K562 (cell line): Measurements from ENCODE around the gene EPHB2. TPM values are rescaled to one million over a fixed set of nuclear protein-coding genes. Genes with fewer than 3 reads are reported as not detected.

Source experiments
- ATAC-seq: fragments of 200-7000 bp; cut with Tn5 transposase; 3 replicates; pipeline ENCODE4 v1.9.1; 2020; ENCODE audit warnings: moderate library complexity
- BruUV-seq: library from RNA; stranded (reverse); fragments of 400-500 nt; replicated peaks from 2 replicates; lab custom pipeline; 2021; lab: Mats Ljungman, UMichigan
- CTCF ChIA-PET: fragments of 300-600 bp; formaldehyde crosslinking; extraction: SDS; loops from one replicate; lab custom pipeline; 2021; ENCODE audit warnings: low intra/inter-chr PET ratio; lab: Yijun Ruan, JAX
- POLR2A ChIA-PET: fragments of 300-600, 350-650 bp; sonication (Branson Sonifier 250); formaldehyde crosslinking; extraction: SDS; loops from one replicate; lab custom pipeline; 2021; ENCODE audit warnings: antibody characterized with exemption, inconsistent platforms; lab: Yijun Ruan, JAX
- DNase-seq, 4 experiments: peaks; one replicate each; pipeline versions ENCODE4 v3.0.0 to v3.0.0-alpha.2; 2011 to 2018; ENCODE audit warnings: low spot score in 3 of 4, mixed read lengths in 3 of 4; ENCODE audit errors: extremely low read depth in 1 of 4
- FAIRE-seq: peaks from 2 replicates; lab custom pipeline; 2011; peaks lifted over from hg19 to GRCh38; lab: Jason Lieb, UNC
- H2AFZ ChIP-seq: 2 replicates; pipeline ENCODE4 v1.6.0; 2011; ENCODE audit warnings: low read depth, low read length, control low read depth, inconsistent platforms
- H3K27ac ChIP-seq: fragments of 200-600 bp; 3 replicates; pipeline ENCODE4 v1.8.0; 2011; ENCODE audit warnings: low read depth, mild to moderate bottlenecking, control low read depth, inconsistent platforms, low read length, moderate library complexity, mixed read lengths; ENCODE audit errors: extremely low read depth
- H3K27me3 ChIP-seq, 2 experiments: fragments of 300-600 bp in 1 of 2; 2 replicates in 1 of 2; 3 replicates in 1 of 2; pipeline versions ENCODE4 v1.6.0 to v1.8.0; 2011; ENCODE audit warnings: inconsistent platforms in 2 of 2, low read length in 2 of 2, mild to moderate bottlenecking in 1 of 2, mixed read lengths in 1 of 2, moderate library complexity in 1 of 2; ENCODE audit not compliant: control insufficient read depth in 2 of 2, insufficient read depth in 2 of 2
- H3K36me3 ChIP-seq: fragments of 300-600 bp; 3 replicates; pipeline ENCODE4 v1.8.0; 2011; ENCODE audit warnings: mild to moderate bottlenecking, low read length, inconsistent platforms; ENCODE audit not compliant: control insufficient read depth, insufficient read depth
- H3K4me1 ChIP-seq, 2 experiments: fragments of 200-600 bp in 1 of 2; replicated peaks in 1 of 2; 2 replicates in 1 of 2; 3 replicates in 1 of 2; pipeline versions ENCODE4 v1.5.1 to v1.8.0; 2011; ENCODE audit warnings: inconsistent platforms in 2 of 2, low read length in 2 of 2, mild to moderate bottlenecking in 1 of 2, mixed read lengths in 1 of 2, moderate library complexity in 1 of 2; ENCODE audit not compliant: control insufficient read depth in 2 of 2, insufficient read depth in 2 of 2
- H3K4me2 ChIP-seq: 2 replicates; pipeline ENCODE4 v1.6.1; 2011; ENCODE audit warnings: low read length, control low read depth, inconsistent platforms, mixed read lengths; ENCODE audit not compliant: insufficient read depth
- H3K4me3 ChIP-seq: fragments of 200-600 bp; sonication (generic), shearing (Covaris generic); 2 replicates; pipeline ENCODE4 v1.5.1; 2016; ENCODE audit warnings: control low read depth, inconsistent platforms
- H3K79me2 ChIP-seq: fragments of 200-600 bp; 3 replicates; pipeline ENCODE4 v1.8.0; 2011; ENCODE audit warnings: low read length, inconsistent platforms; ENCODE audit not compliant: control insufficient read depth, insufficient read depth
- H3K9ac ChIP-seq, 2 experiments: 2 replicates each; pipeline versions ENCODE4 v1.6.0 to v1.6.1; 2011; ENCODE audit warnings: low read depth in 2 of 2, low read length in 2 of 2, control low read depth in 1 of 2, inconsistent platforms in 1 of 2, mild to moderate bottlenecking in 1 of 2, mixed read lengths in 1 of 2; ENCODE audit not compliant: insufficient read depth in 1 of 2
- H3K9me1 ChIP-seq: one replicate; pipeline ENCODE4 v1.6.0; 2011; ENCODE audit warnings: inconsistent platforms, mild to moderate bottlenecking, low read length, moderate library complexity; ENCODE audit not compliant: control insufficient read depth, insufficient read depth
- H3K9me3 ChIP-seq: replicated peaks from 2 replicates; pipeline ENCODE4 v1.5.1; 2011; ENCODE audit warnings: low read depth, low read length, inconsistent platforms; ENCODE audit not compliant: control insufficient read depth, insufficient read depth
- H4K20me1 ChIP-seq: replicated peaks from 2 replicates; pipeline ENCODE4 v1.6.1; 2011; ENCODE audit warnings: low read length, inconsistent platforms, mixed read lengths; ENCODE audit not compliant: control insufficient read depth, insufficient read depth
- EGR1 ChIP-seq: fragments of 450-650 bp; conservative IDR thresholded peaks from 2 replicates; pipeline ENCODE4 v1.6.1; 2017; ENCODE audit warnings: mild to moderate bottlenecking
- ELF4 ChIP-seq: fragments of 450-650 bp; formaldehyde crosslinking; IDR thresholded peaks from 2 replicates; pipeline ENCODE4 v1.4.0; 2022; ENCODE audit warnings: missing genetic modification characterization
- KLF16 ChIP-seq: IDR thresholded peaks from 2 replicates; pipeline ENCODE4 v1.6.1; 2016; ENCODE audit warnings: antibody characterized with exemption
- LEF1 ChIP-seq: fragments of 450-650 bp; IDR thresholded peaks from 2 replicates; pipeline ENCODE4 v1.6.1; 2016; ENCODE audit warnings: mild to moderate bottlenecking
- POLR2AphosphoS5 ChIP-seq: IDR thresholded peaks from 2 replicates; pipeline ENCODE4 v1.6.1; 2011; ENCODE audit warnings: mild to moderate bottlenecking, low read depth, low read length, moderate library complexity; ENCODE audit not compliant: control insufficient read depth, insufficient read depth
- PURB ChIP-seq: sonication (generic); formaldehyde crosslinking; IDR thresholded peaks from 2 replicates; pipeline ENCODE4 v1.9.0; 2021; ENCODE audit warnings: low read depth, mild to moderate bottlenecking, missing genetic modification reagents
- TAF1 ChIP-seq: IDR thresholded peaks from 2 replicates; pipeline ENCODE4 v1.6.1; 2011; ENCODE audit warnings: mild to moderate bottlenecking, low read length, moderate library complexity; ENCODE audit not compliant: insufficient read depth, control insufficient read depth, severe bottlenecking; ENCODE audit errors: extremely low read depth
- TCF7 ChIP-seq: sonication (generic); IDR thresholded peaks from 2 replicates; pipeline ENCODE4 v1.6.1; 2016; ENCODE audit warnings: antibody characterized with exemption, borderline replicate concordance
- ZC3H8 ChIP-seq: fragments of 450-650 bp; IDR thresholded peaks from 2 replicates; pipeline ENCODE4 v1.6.1; 2017
- ZNF280B ChIP-seq: fragments of 250-450 bp; sonication (Bioruptor Pico); IDR thresholded peaks from 2 replicates; pipeline ENCODE4 v1.5.1; 2021; ENCODE audit warnings: mild to moderate bottlenecking
- ZNF778 ChIP-seq: fragments of 450-650 bp; formaldehyde crosslinking; IDR thresholded peaks from 2 replicates; pipeline ENCODE4 v1.4.0; 2020; ENCODE audit warnings: mild to moderate bottlenecking, moderate library complexity
- ZSCAN29 ChIP-seq: fragments of 450-650 bp; IDR thresholded peaks from 2 replicates; pipeline ENCODE4 v1.6.1; 2017
- WGBS: fragments of 100-300 bp; shearing (Covaris generic); methylation state at CpG from one replicate; pipeline ENCODE4 v1.1.6; 2016; ENCODE audit warnings: low coverage, mixed read lengths; ENCODE audit not compliant: insufficient coverage; ENCODE audit errors: missing lambda C conversion rate; 5-methylcytosine and 5-hydroxymethylcytosine counted together
- in situ Hi-C: fragments of 300-500 bp; cut with MboI; formaldehyde crosslinking; loops from 4 replicates; pipeline ENCODE4 v1.15.0; 2018; ENCODE audit warnings: inconsistent platforms, mixed read lengths
- intact Hi-C: fragments of 100-400 bp; cut with micrococcal nuclease; formaldehyde crosslinking; loops from 2 replicates; pipeline ENCODE4 v1.14.2; 2022
- polyA plus RNA-seq, 8 experiments: library from polyadenylated mRNA; depleted of rRNA in 4 of 8; stranded (reverse) in 5 of 8; unstranded in 3 of 8; fragments of >200 nt; fragmentation: Nextera tagmentation in 2 of 8; fragmentation: Illumina TruSeq in 1 of 8; extraction: Ambion mirVana in 2 of 8; extraction: Trizol in 1 of 8; gene quantifications; 2 replicates each; pipeline versions ENCODE4 v1.2.1 to v1.2.3, GENCODE V29; 2011 to 2014; ENCODE audit warnings: inconsistent platforms in 1 of 8, missing spikeins in 1 of 8
- total RNA-seq, 7 experiments: library from RNA; depleted of rRNA in 6 of 7; stranded (reverse); fragments of >200 nt in 6 of 7; fragmentation: Illumina TruSeq in 2 of 7; extraction: Trizol in 2 of 7; gene quantifications; 2 replicates each; pipeline versions ENCODE4 v1.2.1 to v1.2.3, GENCODE V29; 2011 to 2021; ENCODE audit warnings: low replicate concordance in 1 of 7

EPHB2 gene
- total and polyA plus RNA-seq, 9 of the 15 experiments (the other 6 are each of a cell fraction or from before 2014, with no cell fraction given) = not detected

- TF ChIP-seq ZNF280B (CRISPR knock-in tag) (no peak), EGR1 (peak; percentile 36; the same call in 1 of the 2 replicates), ELF4 (CRISPR knock-in tag) (no peak), ZSCAN29 (no peak), POLR2AphosphoS5 (no peak), LEF1 (no peak)
Measured at GRCh38 chr1:22685591-22686059, 25.0 kb upstream of the EPHB2 start (continued).

DNA sequence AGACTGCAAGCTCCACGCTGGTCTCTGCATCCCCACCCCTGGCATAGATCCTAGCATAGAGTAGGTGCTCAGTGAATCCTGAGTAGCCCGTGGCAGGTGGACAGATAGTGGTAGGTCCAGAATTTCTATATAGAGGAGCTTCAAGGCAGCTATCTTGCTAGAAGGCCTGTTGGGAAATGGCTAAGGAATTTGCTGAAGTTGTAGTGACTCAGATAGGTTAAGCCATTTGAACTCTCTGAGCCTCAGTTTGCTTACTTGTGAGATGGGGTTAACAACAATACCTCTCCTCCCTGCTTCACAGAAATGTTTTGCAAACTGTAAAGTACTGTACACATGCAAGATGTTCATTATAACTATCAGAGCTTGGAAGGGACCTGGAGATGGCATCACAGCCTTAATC lies 23.4 kb upstream of the EPHB2 start:
- Histone ChIP-seq H3K9me3 (no peaks in the 10 kb centered on the region), H3K27me3 (peaks cover 32 to 49% of the 10 kb centered on the region in 2 experiments), H2AFZ (no peak overlapping the region), H3K9me1 (no peaks in the 10 kb centered on the region), H3K4me2 (no peak overlapping the region), H3K27ac (no peak overlapping the region), H3K36me3 (no peaks in the 10 kb centered on the region), H3K79me2 (no peaks in the 10 kb centered on the region), H3K9ac (no peak overlapping the region), H4K20me1 (peaks cover 18% of the 10 kb centered on the region), H3K4me1 (0 out of 5 replicates have a peak, but pooled peaks cover 0 to 4% of the 10 kb centered on the region in 2 experiments), H3K4me3 (no peak overlapping the region)
- no peak for FAIRE-seq
- no peak for ATAC-seq
- no peak for TF ChIP-seq ZC3H8
- no peak for TF ChIP-seq TCF7
- TF ChIP-seq PURB (CRISPR knock-in tag) = no peak
- TF ChIP-seq KLF16 = no peak
- no peak for TF ChIP-seq TAF1
- no peak for TF ChIP-seq ZNF778 (CRISPR knock-in tag)
- DNase-seq = no peak
- no TSS peak for BruUV-seq
- intact Hi-C loops (no loop called here), in situ Hi-C loops (no loop called here)
- ChIA-PET POLR2A (interaction anchor here (0.9 kb wide), 1 partner anchor 18 kb away, joined by 3 read pairs; no protein-coding TSS in a partner anchor), CTCF (no interaction called here)
- 0% methylated on average over 2 of the region's 2 CpGs for WGBS
